ENCODE data around the gene FKBP2.

DNA sequence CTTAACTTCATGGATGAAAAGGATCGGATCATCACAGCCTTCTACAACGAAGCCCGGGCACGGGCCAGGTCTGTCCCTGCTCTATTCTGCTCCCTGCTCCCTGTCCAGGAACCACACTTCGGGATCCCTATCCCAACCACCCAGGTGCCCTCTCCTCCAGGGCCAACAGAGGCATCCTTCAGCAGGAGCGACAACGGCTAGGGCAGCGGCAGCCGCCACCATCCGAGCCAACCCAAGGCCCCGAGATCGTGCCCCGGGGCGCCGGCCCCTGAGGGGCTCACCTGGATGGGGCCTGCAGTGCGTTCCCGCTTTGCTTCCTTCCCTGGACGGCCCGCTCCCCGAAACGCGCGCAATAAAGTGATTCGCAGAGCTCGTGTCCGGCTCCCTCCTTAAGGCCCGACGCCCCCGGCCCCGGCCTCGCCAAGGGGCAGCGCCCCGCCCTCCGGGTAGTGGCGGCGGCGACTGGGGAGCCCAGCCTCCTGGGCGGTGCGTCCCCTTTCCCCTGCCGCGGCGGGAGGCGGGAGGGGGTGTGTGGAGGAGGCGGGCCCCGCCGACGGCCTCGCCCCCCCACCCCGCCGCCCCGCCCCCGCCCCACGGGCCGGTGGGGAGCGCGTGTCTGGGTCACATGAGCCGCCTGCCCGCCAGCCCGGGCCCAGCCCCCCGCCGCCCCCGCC is 6.8 kb upstream of the FKBP2 start, which contains the start of gene VEGFB:
- TF ChIP-seq CTCF (IDR thresholded peaks at IDR 0.05) (no peak), EP300 (IDR thresholded peaks at IDR 0.05) (no peak)
